HepG2 (cell line): ENCODE data around the gene HDDC2. TPM values are rescaled to one million over a fixed set of nuclear protein-coding genes. Genes with fewer than 3 reads are reported as not detected.

Experiments
- AKNA ChIP-seq: sonication (generic); formaldehyde crosslinking; IDR thresholded peaks from 2 replicates; pipeline ENCODE4 v1.4.0; 2020; ENCODE audit warnings: missing genetic modification reagents, borderline replicate concordance
- ARID2 ChIP-seq: sonication (generic); formaldehyde crosslinking; IDR thresholded peaks from 2 replicates; pipeline ENCODE4 v1.8.1; 2022; ENCODE audit warnings: mild to moderate bottlenecking, missing genetic modification reagents, borderline replicate concordance
- EZH2 ChIP-seq: conservative IDR thresholded peaks from 2 replicates; pipeline ENCODE4 v1.6.1; 2012; ENCODE audit warnings: mild to moderate bottlenecking, low read depth, low read length, moderate library complexity
- MXD1 ChIP-seq: sonication (generic); formaldehyde crosslinking; IDR thresholded peaks from 2 replicates; pipeline ENCODE4 v1.4.0; 2020; ENCODE audit warnings: mild to moderate bottlenecking, missing genetic modification reagents
- MYC ChIP-seq: sonication (generic); formaldehyde crosslinking; IDR thresholded peaks from 2 replicates; pipeline ENCODE4 v1.9.0; 2021; ENCODE audit warnings: missing genetic modification reagents, borderline replicate concordance
- NFATC3 ChIP-seq: sonication (generic); formaldehyde crosslinking; IDR thresholded peaks from 2 replicates; pipeline ENCODE4 v1.5.1; 2020; ENCODE audit warnings: mild to moderate bottlenecking, missing genetic modification reagents
- SMAD1 ChIP-seq: sonication (generic); formaldehyde crosslinking; IDR thresholded peaks from 2 replicates; pipeline ENCODE4 v1.4.0; 2020; ENCODE audit warnings: missing genetic modification reagents, low read depth, mild to moderate bottlenecking, borderline replicate concordance
- SP2 ChIP-seq: sonication (generic); formaldehyde crosslinking; IDR thresholded peaks from 2 replicates; pipeline ENCODE4 v1.5.1; 2020; ENCODE audit warnings: mild to moderate bottlenecking, missing genetic modification reagents
- TFDP2 ChIP-seq: sonication (generic); formaldehyde crosslinking; IDR thresholded peaks from 2 replicates; pipeline ENCODE4 v1.4.0; 2020; ENCODE audit warnings: missing genetic modification reagents
- THAP7 ChIP-seq: sonication (generic); formaldehyde crosslinking; IDR thresholded peaks from 2 replicates; pipeline ENCODE4 v1.8.1; 2023; ENCODE audit warnings: mild to moderate bottlenecking, missing genetic modification reagents
- THRA ChIP-seq: sonication (generic); formaldehyde crosslinking; IDR thresholded peaks from 2 replicates; pipeline ENCODE4 v1.4.0; 2020; ENCODE audit warnings: missing genetic modification reagents, borderline replicate concordance
- ZBTB25 ChIP-seq: IDR thresholded peaks from 2 replicates; pipeline ENCODE4 v1.6.1; 2018; ENCODE audit warnings: missing genetic modification reagents
- ZNF232 ChIP-seq: sonication (generic); formaldehyde crosslinking; IDR thresholded peaks from 2 replicates; pipeline ENCODE4 v1.4.0; 2020; ENCODE audit warnings: missing genetic modification reagents, borderline replicate concordance
- ZNF30 ChIP-seq: sonication (generic); formaldehyde crosslinking; IDR thresholded peaks from 2 replicates; pipeline ENCODE4 v1.5.0; 2020; ENCODE audit warnings: mild to moderate bottlenecking, missing genetic modification reagents
- polyA plus RNA-seq, 8 experiments: library from polyadenylated mRNA; depleted of rRNA in 3 of 8; stranded (reverse) in 7 of 8; unstranded in 1 of 8; fragments of >200 nt; fragmentation: Illumina TruSeq in 4 of 8; extraction: Trizol in 4 of 8; gene quantifications; 2 replicates each; pipeline versions ENCODE4 v1.2.1 to v1.2.3, GENCODE V29; 2011 to 2016; ENCODE audit warnings: low read depth in 4 of 8, missing spikeins in 1 of 8, mixed read lengths in 1 of 8; ENCODE audit not compliant: insufficient read depth in 1 of 8
- total RNA-seq, 5 experiments: library from RNA; depleted of rRNA; stranded (reverse); fragments of >200 nt; fragmentation: Illumina TruSeq; extraction: Trizol; gene quantifications; 2 replicates each; pipeline ENCODE4 v1.2.3, GENCODE V29; 2016; ENCODE audit warnings: low read depth in 1 of 5

HDDC2 gene
- total and polyA plus RNA-seq, 2 of the 13 experiments (the other 11 are each of a cell fraction or from before 2014, with no cell fraction given) = 76.7 to 78.7 TPM

GRCh38 chr6:125301435-125302391 is at the start of gene HDDC2 (continued):
- TF ChIP-seq AKNA (CRISPR knock-in tag) (no peak), SP2 (peak; percentile 71), MXD1 (CRISPR knock-in tag) (peak; percentile 95), ZNF232 (CRISPR knock-in tag) (peak; percentile 89), EZH2 (0 out of 2 replicates have a peak, but pooled peaks have one; percentile 59), THRA (CRISPR knock-in tag) (peak; percentile 76), THAP7 (CRISPR knock-in tag) (peak; percentile 62; the same call in 1 of the 2 replicates), MYC (CRISPR knock-in tag) (peak; percentile 97), ZNF30 (CRISPR knock-in tag) (0 out of 2 replicates have a peak, but pooled peaks have one; percentile 71), ARID2 (CRISPR knock-in tag) (peak; percentile 89; the same call in 1 of the 2 replicates), SMAD1 (peak; percentile 96; the same call in 1 of the 2 replicates), ZBTB25 (CRISPR knock-in tag) (peak; percentile 84; the same call in 1 of the 2 replicates), TFDP2 (peak; percentile 88), NFATC3 (CRISPR knock-in tag) (0 out of 2 replicates have a peak, but pooled peaks have one; percentile 60)
